ENCODE results near the gene SEL1L. TPM values are rescaled to one million over a fixed set of nuclear protein-coding genes. Genes with fewer than 3 reads are reported as not detected.

Gene SEL1L
- total RNA-seq (ENCODE audit: unreplicated experiment): 71.9 TPM
- long read RNA-seq, full-length matches to known transcripts: 7 of 15 reads
- long read RNA-seq, partial matches to known transcripts: 3 of 15 reads
- long read RNA-seq, other reads (novel, unspliced or antisense): 5 of 15 reads

DNA sequence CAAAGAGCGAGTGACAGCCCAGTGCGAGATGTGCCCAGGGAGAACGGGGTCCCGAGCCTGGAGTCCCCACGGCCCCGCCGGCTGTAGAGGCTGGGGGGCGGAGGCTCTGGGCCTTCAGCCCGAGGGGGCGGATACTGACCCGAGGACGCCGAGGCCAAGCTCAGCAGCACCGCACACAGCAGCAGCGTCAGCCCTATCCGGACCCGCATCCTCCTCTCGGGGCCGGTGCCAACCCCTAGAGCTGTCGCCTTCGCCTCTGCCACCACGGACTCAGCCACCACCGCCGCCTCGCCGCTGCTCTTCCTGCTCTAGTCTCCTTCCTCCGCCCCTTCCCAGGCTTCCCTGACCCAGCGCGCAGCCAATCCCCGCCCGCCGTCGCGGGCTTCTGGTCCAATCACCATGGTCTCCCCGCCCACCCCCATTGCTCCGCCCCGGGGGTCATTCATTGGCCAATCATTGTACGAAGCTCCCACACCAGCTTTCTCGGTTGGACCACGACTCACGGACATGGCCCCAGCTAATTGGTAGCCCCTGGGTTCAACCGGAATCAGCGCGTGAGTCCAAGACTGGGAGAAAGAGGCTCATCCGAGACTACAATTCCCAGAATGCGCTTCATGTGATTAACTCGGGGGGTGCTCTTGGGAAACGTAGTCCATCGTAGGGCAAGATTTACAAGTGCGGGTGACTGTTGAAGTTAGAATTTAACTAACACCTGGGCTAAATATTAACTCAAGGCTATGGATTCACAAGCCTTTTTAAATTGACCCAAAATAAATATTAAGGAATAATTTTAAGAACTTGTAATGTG lies at the start of gene SEL1L:
SEL1L (minus strand) TSS at position 318 of the 808 bp plus-strand sequence; CDS start at position 209, 109 bp downstream.
- H3K27me3 Mint-ChIP-seq (ENCODE audit: unreplicated experiment): no peaks in the 10 kb centered on the region
- no peak for TF ChIP-seq CTCF (IDR thresholded peaks at IDR 0.05; ENCODE audit: unreplicated experiment)
- H3K4me1 Mint-ChIP-seq (ENCODE audit: unreplicated experiment): peaks cover 8% of the 10 kb centered on the region
- no peaks in the 10 kb centered on the region for H3K36me3 Mint-ChIP-seq (ENCODE audit: low read depth, unreplicated experiment)
- H3K9me3 Mint-ChIP-seq (ENCODE audit: unreplicated experiment): no peaks in the 10 kb centered on the region
- H3K27ac Mint-ChIP-seq (ENCODE audit: unreplicated experiment): peak within 1 kb of the TSS; percentile 77
- H3K4me3 Mint-ChIP-seq (ENCODE audit: unreplicated experiment): peak within 1 kb of the TSS; percentile 97
- DNase-seq (ENCODE audit: low spot score): peak; percentile 99

GRCh38 chr14:81582420-81582819 lies 48.8 kb upstream of the SEL1L start:
- no peak for TF ChIP-seq CTCF (IDR thresholded peaks at IDR 0.05; ENCODE audit: unreplicated experiment)
- no peak overlapping the region for H3K4me3 Mint-ChIP-seq (ENCODE audit: unreplicated experiment)
- no peak overlapping the region for H3K27ac Mint-ChIP-seq (ENCODE audit: unreplicated experiment)
- H3K36me3 Mint-ChIP-seq (ENCODE audit: low read depth, unreplicated experiment): no peaks in the 10 kb centered on the region
- H3K9me3 Mint-ChIP-seq (ENCODE audit: unreplicated experiment): no peaks in the 10 kb centered on the region
- H3K4me1 Mint-ChIP-seq (ENCODE audit: unreplicated experiment): no peaks in the 10 kb centered on the region
- no peak for DNase-seq (ENCODE audit: low spot score)
- H3K27me3 Mint-ChIP-seq (ENCODE audit: unreplicated experiment): no peaks in the 10 kb centered on the region

DNA sequence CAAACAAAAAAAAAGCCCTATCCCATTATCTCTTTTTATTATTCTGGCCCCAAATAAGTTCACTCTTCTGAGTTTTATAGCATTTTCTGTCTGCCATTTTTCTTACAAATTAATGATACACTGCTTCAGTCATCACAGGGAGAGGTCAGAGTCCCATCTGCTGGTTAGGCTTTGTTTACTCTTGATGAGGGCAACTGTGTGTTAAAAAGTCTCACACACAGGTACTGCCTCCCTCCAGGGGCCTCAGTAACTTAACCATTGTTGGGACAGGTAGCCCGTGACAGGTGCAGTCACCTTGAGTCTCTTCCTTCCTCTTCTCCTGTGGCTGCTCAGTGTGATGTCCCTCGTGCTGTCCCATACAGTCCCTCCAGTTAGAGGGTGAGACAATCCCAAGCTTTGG lies 45.5 kb upstream of the SEL1L start:
- Mint-ChIP-seq H3K27me3 (ENCODE audit: unreplicated experiment) (peaks cover 2% of the 10 kb centered on the region), H3K4me3 (ENCODE audit: unreplicated experiment) (no peak overlapping the region), H3K4me1 (ENCODE audit: unreplicated experiment) (no peaks in the 10 kb centered on the region), H3K9me3 (ENCODE audit: unreplicated experiment) (no peaks in the 10 kb centered on the region), H3K36me3 (ENCODE audit: low read depth, unreplicated experiment) (no peaks in the 10 kb centered on the region), H3K27ac (ENCODE audit: unreplicated experiment) (no peak overlapping the region)
- no peak for DNase-seq (ENCODE audit: low spot score)
- no peak for TF ChIP-seq CTCF (IDR thresholded peaks at IDR 0.05; ENCODE audit: unreplicated experiment)

DNA sequence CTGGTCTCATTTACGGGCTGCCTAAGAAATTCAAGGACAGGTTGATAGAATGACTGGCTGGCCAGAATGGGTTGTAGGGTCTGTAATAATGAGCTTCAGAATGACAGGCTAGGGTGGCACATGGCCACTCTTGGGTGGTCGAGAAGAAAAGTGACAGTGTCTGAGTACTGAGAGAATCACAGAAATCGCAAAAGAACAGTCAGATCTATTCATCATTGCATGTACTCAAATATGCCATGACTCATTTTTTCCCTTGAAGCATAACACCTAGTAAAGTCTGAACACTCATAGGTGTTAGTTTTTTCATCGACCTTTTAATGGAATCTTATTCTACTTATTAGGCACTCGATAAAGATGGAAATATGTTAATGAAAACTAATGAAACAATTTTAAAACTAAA lies 37.8 kb upstream of the SEL1L start:
- no peaks in the 10 kb centered on the region for H3K4me1 Mint-ChIP-seq (ENCODE audit: unreplicated experiment)
- no peak overlapping the region for H3K27ac Mint-ChIP-seq (ENCODE audit: unreplicated experiment)
- peaks cover 2% of the 10 kb centered on the region for H3K27me3 Mint-ChIP-seq (ENCODE audit: unreplicated experiment)
- no peaks in the 10 kb centered on the region for H3K36me3 Mint-ChIP-seq (ENCODE audit: low read depth, unreplicated experiment)
- no peak for TF ChIP-seq CTCF (IDR thresholded peaks at IDR 0.05; ENCODE audit: unreplicated experiment)
- H3K4me3 Mint-ChIP-seq (ENCODE audit: unreplicated experiment): no peak overlapping the region
- no peak for DNase-seq (ENCODE audit: low spot score)
- H3K9me3 Mint-ChIP-seq (ENCODE audit: unreplicated experiment): no peaks in the 10 kb centered on the region

- Mint-ChIP-seq H3K27ac (ENCODE audit: unreplicated experiment) (no peak overlapping the region), H3K27me3 (ENCODE audit: unreplicated experiment) (no peaks in the 10 kb centered on the region), H3K4me3 (ENCODE audit: unreplicated experiment) (no peak overlapping the region), H3K36me3 (ENCODE audit: low read depth, unreplicated experiment) (no peaks in the 10 kb centered on the region), H3K9me3 (ENCODE audit: unreplicated experiment) (no peaks in the 10 kb centered on the region), H3K4me1 (ENCODE audit: unreplicated experiment) (peaks cover 6% of the 10 kb centered on the region)
- no peak for TF ChIP-seq CTCF (IDR thresholded peaks at IDR 0.05; ENCODE audit: unreplicated experiment)
- DNase-seq (ENCODE audit: low spot score): no peak
Measured at GRCh38 chr14:81567302-81567701, 33.6 kb upstream of the SEL1L start.

Measured in endothelial cell (in vitro differentiated cells).